Caco-2 (cell line): Measurements from ENCODE around the gene ACAP3. TPM values are rescaled to one million over a fixed set of nuclear protein-coding genes. Genes with fewer than 3 reads are reported as not detected.

Source experiments
- BruUV-seq: library from RNA; stranded (reverse); fragments of 400-500 nt; replicated peaks from 2 replicates; lab custom pipeline; 2021; lab: Mats Ljungman, UMichigan
- CTCF ChIA-PET: fragments of 300-600 bp; sonication (Branson Sonifier 250); formaldehyde crosslinking; loops from one replicate; lab custom pipeline; 2022; ENCODE audit warnings: antibody characterized with exemption; lab: Charles Lee
- POLR2A ChIA-PET: fragments of 300-600 bp; sonication (Branson Sonifier 250); formaldehyde crosslinking; loops from one replicate; lab custom pipeline; 2022; ENCODE audit warnings: antibody characterized with exemption; lab: Charles Lee
- DNase-seq, 2 experiments: peaks; one replicate each; pipeline versions ENCODE4 v3.0.0 to v3.0.0-alpha.2; 2020 to 2022
- H3K27me3 ChIP-seq: replicated peaks from 2 replicates; pipeline ENCODE4 v1.6.0; 2011; ENCODE audit warnings: low read length; ENCODE audit not compliant: control insufficient read depth, insufficient read depth
- H3K36me3 ChIP-seq: 2 replicates; pipeline ENCODE4 v1.5.1; 2011; ENCODE audit warnings: low read length; ENCODE audit not compliant: control insufficient read depth, insufficient read depth
- H3K4me1 ChIP-seq: fragments of 250-450 bp; sonication (Bioruptor Pico); 2 replicates; pipeline ENCODE4 v1.5.1; 2020; ENCODE audit warnings: mild to moderate bottlenecking
- H3K4me3 ChIP-seq: 2 replicates; pipeline ENCODE4 v1.5.1; 2011; ENCODE audit warnings: low read depth, mild to moderate bottlenecking, control low read depth, low read length
- H3K9me3 ChIP-seq: fragments of 250-450 bp; sonication (Bioruptor Pico); 2 replicates; pipeline ENCODE4 v1.5.1; 2020; ENCODE audit warnings: mild to moderate bottlenecking, moderate library complexity
- H3K27ac Mint-ChIP-seq: one replicate; pipeline ENCODE4 v1.8.0; 2022; ENCODE audit warnings: mixed read lengths; ENCODE audit not compliant: unreplicated experiment
- H3K27me3 Mint-ChIP-seq: one replicate; pipeline ENCODE4 v1.8.0; 2022; ENCODE audit warnings: mixed read lengths; ENCODE audit not compliant: insufficient read depth, unreplicated experiment
- H3K36me3 Mint-ChIP-seq: one replicate; pipeline ENCODE4 v1.8.0; 2022; ENCODE audit warnings: mild to moderate bottlenecking, mixed read lengths; ENCODE audit not compliant: insufficient read depth, unreplicated experiment
- H3K4me1 Mint-ChIP-seq: one replicate; pipeline ENCODE4 v1.8.0; 2022; ENCODE audit warnings: low read depth, mixed read lengths; ENCODE audit not compliant: unreplicated experiment
- H3K4me3 Mint-ChIP-seq: one replicate; pipeline ENCODE4 v1.8.0; 2022; ENCODE audit warnings: mild to moderate bottlenecking, moderate library complexity, mixed read lengths; ENCODE audit not compliant: unreplicated experiment
- H3K9me3 Mint-ChIP-seq: one replicate; pipeline ENCODE4 v1.8.0; 2022; ENCODE audit warnings: mixed read lengths; ENCODE audit not compliant: unreplicated experiment
- intact Hi-C: fragments of 100-400 bp; cut with micrococcal nuclease; formaldehyde crosslinking; loops from one replicate; pipeline ENCODE4 v1.10.0; 2022; ENCODE audit not compliant: unreplicated experiment
- total RNA-seq: library from RNA; stranded (reverse); gene quantifications from 2 replicates; pipeline ENCODE4 v1.2.3, GENCODE V29; 2022
- TF ChIP-seq, protein P1 (sequence below), 2 experiments: fragments of 200-600 bp in 1 of 2; IDR thresholded peaks; 1 replicate in 1 of 2; 2 replicates in 1 of 2; pipeline versions ENCODE4 v1.5.1 to v1.8.0; 2011 to 2022; ENCODE audit warnings: antibody characterized with exemption in 1 of 2, control low read depth in 1 of 2, inconsistent platforms in 1 of 2, low read depth in 1 of 2, low read length in 1 of 2, mild to moderate bottlenecking in 1 of 2, moderate library complexity in 1 of 2; ENCODE audit not compliant: insufficient read depth in 1 of 2, severe bottlenecking in 1 of 2, unreplicated experiment in 1 of 2

Gene ACAP3
- total RNA-seq, 1 experiment from 2014 or later = 46.6 TPM

DNA sequence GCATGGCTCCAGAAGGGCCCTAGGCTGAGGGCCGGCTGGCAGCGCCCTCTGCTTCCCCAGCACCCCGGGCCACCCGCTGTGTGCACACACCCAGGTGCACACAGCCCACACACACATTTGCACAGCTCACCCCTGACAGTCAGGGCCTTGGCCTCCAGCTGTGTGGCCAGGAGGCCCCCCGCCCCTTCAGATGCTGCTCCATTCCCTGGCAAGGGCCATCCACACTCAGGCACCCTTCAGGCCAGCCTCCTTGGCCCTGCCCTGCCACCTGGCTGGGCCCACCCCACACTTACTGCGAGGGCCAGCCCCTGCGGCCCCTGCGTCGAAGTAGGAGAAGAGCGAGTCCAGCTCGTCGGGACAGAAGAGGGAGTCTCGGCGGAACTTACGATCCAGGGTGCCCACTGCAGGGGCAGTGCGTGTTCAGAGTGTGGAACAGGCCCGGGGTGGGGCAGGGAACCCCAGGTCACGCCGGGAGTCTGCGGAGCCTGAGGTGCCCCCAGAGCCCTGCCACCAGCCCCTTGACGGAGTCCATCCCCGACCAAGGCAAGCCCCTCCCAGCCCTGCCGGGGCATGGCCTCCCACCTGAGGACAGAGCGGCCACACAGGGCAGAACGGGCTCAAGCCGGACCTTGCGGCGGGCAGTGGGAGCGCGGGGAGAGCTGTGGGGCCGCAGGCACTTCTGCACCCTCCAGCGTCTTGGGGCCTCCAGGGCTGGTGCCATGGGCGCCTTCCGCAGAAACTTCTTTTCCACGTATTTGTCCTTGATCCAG is 12.4 kb downstream of the ACAP3 start:
- Histone ChIP-seq H3K4me1 (no peaks in the 10 kb centered on the region; the same call in 1 of the 2 replicates), H3K27me3 (no peaks in the 10 kb centered on the region), H3K4me3 (no peak overlapping the region), H3K9me3 (no peaks in the 10 kb centered on the region), H3K36me3 (no peaks in the 10 kb centered on the region)
- ChIA-PET POLR2A (no interaction called here), CTCF (no interaction called here)
- TF ChIP-seq, protein P1, sequence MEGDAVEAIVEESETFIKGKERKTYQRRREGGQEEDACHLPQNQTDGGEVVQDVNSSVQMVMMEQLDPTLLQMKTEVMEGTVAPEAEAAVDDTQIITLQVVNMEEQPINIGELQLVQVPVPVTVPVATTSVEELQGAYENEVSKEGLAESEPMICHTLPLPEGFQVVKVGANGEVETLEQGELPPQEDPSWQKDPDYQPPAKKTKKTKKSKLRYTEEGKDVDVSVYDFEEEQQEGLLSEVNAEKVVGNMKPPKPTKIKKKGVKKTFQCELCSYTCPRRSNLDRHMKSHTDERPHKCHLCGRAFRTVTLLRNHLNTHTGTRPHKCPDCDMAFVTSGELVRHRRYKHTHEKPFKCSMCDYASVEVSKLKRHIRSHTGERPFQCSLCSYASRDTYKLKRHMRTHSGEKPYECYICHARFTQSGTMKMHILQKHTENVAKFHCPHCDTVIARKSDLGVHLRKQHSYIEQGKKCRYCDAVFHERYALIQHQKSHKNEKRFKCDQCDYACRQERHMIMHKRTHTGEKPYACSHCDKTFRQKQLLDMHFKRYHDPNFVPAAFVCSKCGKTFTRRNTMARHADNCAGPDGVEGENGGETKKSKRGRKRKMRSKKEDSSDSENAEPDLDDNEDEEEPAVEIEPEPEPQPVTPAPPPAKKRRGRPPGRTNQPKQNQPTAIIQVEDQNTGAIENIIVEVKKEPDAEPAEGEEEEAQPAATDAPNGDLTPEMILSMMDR (IDR thresholded peaks at IDR 0.05; ENCODE audit: insufficient read depth in 1 of 2, low read depth in 1 of 2, low read length in 1 of 2, severe bottlenecking in 1 of 2, unreplicated experiment in 1 of 2) = no peak
- peaks cover 17% of the 10 kb centered on the region for H3K36me3 Mint-ChIP-seq
- no peak for DNase-seq
- H3K9me3 Mint-ChIP-seq = peaks cover 1% of the 10 kb centered on the region
- no peak overlapping the region for H3K4me3 Mint-ChIP-seq
- H3K4me1 Mint-ChIP-seq = no peaks in the 10 kb centered on the region
- intact Hi-C loops = no loop called here
- no TSS peak for BruUV-seq
- no peak overlapping the region for H3K27ac Mint-ChIP-seq
- no peaks in the 10 kb centered on the region for H3K27me3 Mint-ChIP-seq

DNA sequence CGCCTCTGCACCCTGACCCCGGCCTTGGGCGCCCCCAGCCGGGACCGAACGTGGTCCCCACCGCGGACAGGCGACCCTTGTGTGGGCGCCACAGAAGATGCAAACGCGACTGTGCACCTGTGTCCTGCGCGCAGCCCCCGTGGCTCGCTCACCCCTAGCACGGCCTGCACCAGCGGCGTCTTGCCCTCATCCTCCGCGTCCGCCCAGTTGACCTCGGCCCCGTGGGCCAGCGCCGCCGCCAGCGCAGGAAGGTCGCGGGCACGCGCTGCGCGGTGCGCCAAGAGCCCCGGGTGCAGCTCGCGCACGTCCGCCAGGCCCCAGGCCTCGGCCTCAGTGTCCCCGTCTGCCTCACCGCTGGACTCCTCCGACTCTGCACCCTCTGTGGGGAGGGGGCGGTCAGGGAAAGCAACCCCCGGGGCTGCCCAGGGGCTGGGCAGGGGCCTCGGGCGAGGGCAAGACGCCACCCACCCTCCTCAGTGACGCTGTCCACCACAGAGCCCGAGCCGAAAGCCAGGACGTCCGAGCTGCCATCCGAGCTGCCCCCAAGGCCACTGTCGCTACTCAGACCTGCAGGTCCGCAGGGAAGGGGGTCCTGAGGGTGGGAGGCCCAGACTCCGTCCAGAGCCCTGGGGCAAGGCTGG is 13.4 kb downstream of the ACAP3 start:
- intact Hi-C loops = no loop called here
- ChIA-PET CTCF (no interaction called here), POLR2A (no interaction called here)
- Mint-ChIP-seq H3K4me1 (no peaks in the 10 kb centered on the region), H3K4me3 (no peak overlapping the region), H3K27me3 (peaks cover 3% of the 10 kb centered on the region), H3K27ac (no peak overlapping the region), H3K9me3 (peaks cover 8% of the 10 kb centered on the region), H3K36me3 (peaks cover 19% of the 10 kb centered on the region)
- no peaks in the 10 kb centered on the region for H3K9me3 ChIP-seq
- no peak overlapping the region for H3K4me3 ChIP-seq
- no TSS peak for BruUV-seq
- no peak for DNase-seq
- no peaks in the 10 kb centered on the region for H3K27me3 ChIP-seq
- H3K36me3 ChIP-seq = no peaks in the 10 kb centered on the region
- TF ChIP-seq, protein P1 (IDR thresholded peaks at IDR 0.05; ENCODE audit: insufficient read depth in 1 of 2, low read depth in 1 of 2, low read length in 1 of 2, severe bottlenecking in 1 of 2, unreplicated experiment in 1 of 2) = no peak
- H3K4me1 ChIP-seq = no peaks in the 10 kb centered on the region; the same call in 1 of the 2 replicates

DNA sequence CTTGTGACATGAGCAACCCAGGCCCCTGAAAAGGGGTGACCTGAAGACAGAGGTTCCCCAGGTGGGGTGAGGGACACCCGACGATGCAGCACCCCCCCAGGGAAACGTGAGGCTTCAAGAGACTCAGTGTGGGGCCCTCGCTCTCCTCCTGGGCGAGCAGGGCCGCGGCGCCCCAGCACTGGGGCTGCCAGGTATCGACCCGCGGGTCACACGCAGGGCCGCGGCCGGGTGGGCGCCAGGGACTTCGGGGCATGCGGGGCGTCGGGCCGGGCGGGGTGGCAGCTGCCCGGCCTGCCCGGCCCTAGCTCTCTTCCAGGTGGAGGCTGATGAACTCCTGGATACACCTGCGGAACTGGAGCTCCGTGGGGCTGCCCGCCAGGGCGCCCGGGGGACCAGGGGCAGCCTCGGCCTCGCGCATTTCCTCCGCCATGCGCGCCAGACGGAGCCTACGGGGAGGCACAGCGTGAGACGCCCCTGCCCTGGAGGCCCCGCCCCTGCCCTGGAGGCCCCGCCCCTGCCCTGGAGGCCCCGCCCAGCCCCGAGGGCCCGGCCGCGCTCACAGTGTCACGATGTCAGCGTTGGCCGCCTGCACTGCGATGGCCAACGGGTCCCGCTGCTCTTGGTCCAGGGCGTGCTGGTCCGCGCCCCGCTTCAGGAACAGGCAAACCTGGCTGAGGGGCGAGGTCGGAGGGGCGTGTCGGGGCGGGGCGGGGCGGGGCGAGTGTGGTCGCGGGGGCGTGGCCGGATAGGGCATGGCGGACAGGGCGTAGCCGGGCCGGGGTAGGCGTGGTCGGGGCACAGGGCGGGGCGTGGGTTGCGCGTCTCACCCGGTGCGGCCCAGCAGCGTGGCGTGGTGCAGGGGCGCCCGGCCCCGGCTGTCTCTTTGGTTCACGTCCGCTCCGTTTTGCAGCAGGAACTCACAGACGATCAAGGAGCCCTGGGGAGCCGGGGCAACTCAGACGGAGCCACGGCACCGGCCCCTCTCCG is 14.2 kb downstream of the ACAP3 start:
- no peaks in the 10 kb centered on the region for H3K4me1 Mint-ChIP-seq
- TF ChIP-seq, protein P1 (IDR thresholded peaks at IDR 0.05; ENCODE audit: insufficient read depth in 1 of 2, low read depth in 1 of 2, low read length in 1 of 2, severe bottlenecking in 1 of 2, unreplicated experiment in 1 of 2) = no peak
- no peak overlapping the region for H3K4me3 Mint-ChIP-seq
- H3K27me3 Mint-ChIP-seq = peaks cover 3% of the 10 kb centered on the region
- POLR2A ChIA-PET = no interaction called here
- H3K9me3 Mint-ChIP-seq = peaks cover 8% of the 10 kb centered on the region
- H3K27ac Mint-ChIP-seq = no peak overlapping the region
- Histone ChIP-seq H3K27me3 (no peaks in the 10 kb centered on the region), H3K9me3 (no peaks in the 10 kb centered on the region), H3K4me3 (no peak overlapping the region), H3K36me3 (no peaks in the 10 kb centered on the region), H3K4me1 (no peaks in the 10 kb centered on the region; the same call in 1 of the 2 replicates)
- no TSS peak for BruUV-seq
- H3K36me3 Mint-ChIP-seq = peaks cover 19% of the 10 kb centered on the region
- intact Hi-C loops = no loop called here
- no peak for DNase-seq
- CTCF ChIA-PET = interaction anchor here (0.6 to 0.7 kb wide), 3 partner anchors 15 to 387 kb away, joined by 3 to 4 read pairs (median 3); no protein-coding TSS in a partner anchor
